Erythroblast (primary cell): ENCODE measurements around the gene RCN2.

Experiments used
- DNase-seq, 2 experiments: peaks; one replicate each; lab custom pipeline; 2025; lab: John Stamatoyannopoulos, UW
- GATA1 ChIP-seq: IDR thresholded peaks from 2 replicates; pipeline ENCODE4 v1.6.1; 2011; ENCODE audit warnings: low read depth, mild to moderate bottlenecking, control low read depth, low read length, moderate library complexity
- POLR2A ChIP-seq: IDR thresholded peaks from 2 replicates; pipeline ENCODE4 v1.6.1; 2011; ENCODE audit warnings: mild to moderate bottlenecking, low read length

RCN2 gene

GRCh38 chr15:76988867-76989780, 57.6 kb downstream of the RCN2 start:
- TF ChIP-seq GATA1 (no peak), POLR2A (no peak)
- no peak for DNase-seq

DNA sequence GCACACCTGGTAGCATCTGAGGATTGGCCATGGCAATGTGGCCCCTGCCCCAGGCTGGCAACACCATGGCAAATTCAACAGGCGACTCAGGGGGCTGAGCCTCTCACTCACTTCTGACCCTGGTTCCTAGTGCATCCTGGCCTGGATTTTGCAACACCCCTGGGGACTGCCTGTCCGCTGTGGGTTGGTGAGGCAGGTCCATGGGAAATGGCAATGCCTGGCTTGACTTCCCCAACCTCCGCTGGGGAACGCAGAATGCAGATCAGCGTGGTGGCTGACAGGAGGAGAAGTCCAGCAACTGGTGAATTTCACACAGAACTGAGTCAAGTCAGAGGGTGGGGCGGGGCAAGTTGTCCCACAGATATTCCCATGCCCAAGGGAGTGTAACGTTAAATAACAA, 59.5 kb downstream of the RCN2 start:
- TF ChIP-seq GATA1 (no peak), POLR2A (no peak)
- DNase-seq, result no peak

- DNase-seq, result no peak
These were observed 60.4 kb downstream of the RCN2 start for GRCh38 chr15:76991741-76992645.

GRCh38 chr15:76993114-76993725, 61.7 kb downstream of the RCN2 start:
- DNase-seq, result no peak
- no peak for TF ChIP-seq GATA1
- no peak for TF ChIP-seq POLR2A

More at GRCh38 chr15:76991741-76992645, 60.4 kb downstream of the RCN2 start:
- no peak for TF ChIP-seq POLR2A
- no peak for TF ChIP-seq GATA1

- no peak for DNase-seq
These were observed 62.5 kb downstream of the RCN2 start for GRCh38 chr15:76994001-76994400.

DNA sequence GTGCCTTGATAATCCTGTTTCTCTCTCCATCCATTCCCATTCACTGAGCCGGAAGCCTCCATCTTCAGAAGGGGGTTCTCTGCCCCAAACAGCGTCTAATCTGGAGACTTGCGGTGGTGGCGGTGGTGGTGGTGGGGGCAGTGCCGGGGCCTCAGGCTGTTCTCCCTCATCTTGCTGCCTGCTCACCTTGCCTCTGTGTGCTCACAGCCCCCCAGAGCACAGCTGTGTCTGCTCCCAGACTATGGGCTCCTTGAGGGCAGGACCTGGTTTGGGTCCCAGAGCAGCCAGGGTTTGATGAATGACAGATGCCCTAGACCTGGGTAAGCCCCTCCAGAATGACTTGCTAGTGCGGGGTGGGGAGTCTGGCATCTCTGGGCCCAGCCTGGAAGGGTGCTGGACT, 62.9 kb downstream of the RCN2 start:
- TF ChIP-seq POLR2A (no peak), GATA1 (no peak)
- no peak for DNase-seq

More at GRCh38 chr15:76994001-76994400, 62.5 kb downstream of the RCN2 start:
- TF ChIP-seq POLR2A (no peak), GATA1 (no peak)

- no peak for DNase-seq
- no peak for TF ChIP-seq GATA1
- no peak for TF ChIP-seq POLR2A
These were observed 63.7 kb downstream of the RCN2 start, which contains the start of gene PSTPIP1 for GRCh38 chr15:76994971-76995945. Gene PSTPIP1 (plus strand): TSS chr15:76995126. CDS start chr15:76995574, 448 bp downstream.

GRCh38 chr15:76996076-76996525, 64.6 kb downstream of the RCN2 start:
- DNase-seq, result no peak
- no peak for TF ChIP-seq GATA1
- TF ChIP-seq POLR2A, result no peak

- DNase-seq, result no peak
- TF ChIP-seq POLR2A (no peak), GATA1 (no peak)
These were observed 65.2 kb downstream of the RCN2 start for GRCh38 chr15:76996526-76997401.

- TF ChIP-seq GATA1 (no peak), POLR2A (no peak)
- DNase-seq, result no peak
These were observed 67.2 kb downstream of the RCN2 start for GRCh38 chr15:76998663-76999285.

DNA sequence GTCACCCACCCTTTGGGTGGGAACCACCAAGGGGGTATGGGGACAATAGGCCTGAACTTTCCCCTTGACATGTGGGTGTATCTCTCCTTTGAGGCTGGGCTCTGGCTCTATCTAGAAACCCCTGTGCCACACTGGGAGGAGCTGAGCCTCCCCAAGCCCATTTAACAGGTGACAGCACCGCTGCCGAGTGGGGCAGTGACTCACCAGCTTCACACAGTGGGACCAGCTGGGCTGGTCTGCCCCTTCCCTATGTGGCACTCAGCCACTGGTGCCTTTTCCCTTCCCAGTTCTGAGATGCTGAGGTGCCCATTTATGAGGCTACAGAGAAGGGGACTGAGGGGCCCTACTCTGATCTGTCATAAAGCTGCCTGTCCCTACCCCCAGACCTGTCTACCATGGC, 68.4 kb downstream of the RCN2 start:
- no peak for DNase-seq

DNA sequence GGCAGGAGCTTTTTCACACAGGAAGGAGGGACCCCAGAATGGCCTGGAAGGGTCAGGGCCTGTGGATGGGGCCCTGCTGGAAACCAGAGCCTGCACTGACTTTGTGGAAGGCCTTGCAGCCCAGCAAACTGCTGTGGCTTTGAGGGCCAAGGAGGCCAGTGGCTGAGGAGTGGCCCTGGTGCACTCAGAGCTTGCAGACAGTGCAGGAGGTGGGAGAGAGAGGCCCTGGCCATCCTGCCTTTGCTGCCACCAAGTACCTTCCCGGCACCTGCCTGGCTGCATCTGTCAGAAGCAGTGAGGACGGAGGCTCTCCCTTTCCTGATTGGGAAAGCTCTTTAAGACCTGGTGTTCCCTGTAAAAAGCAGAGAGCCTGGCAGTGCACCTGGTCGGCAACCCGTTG, 69.8 kb downstream of the RCN2 start:
- DNase-seq, result no peak

More for the DNA sequence above, 68.4 kb downstream of the RCN2 start:
- TF ChIP-seq GATA1, result no peak
- TF ChIP-seq POLR2A, result no peak

More for the DNA sequence above, 69.8 kb downstream of the RCN2 start:
- TF ChIP-seq GATA1 (no peak), POLR2A (no peak)
